Gastroesophageal sphincter (tissue), 4 donors: ENCODE data around the gene CNTRL. TPM values are rescaled to one million over a fixed set of nuclear protein-coding genes. Genes with fewer than 3 reads are reported as not detected.

Experiments used
- ATAC-seq: fragments of 150-250 bp; one replicate; pipeline ENCODE4 v1.9.1; 2016; ENCODE audit warnings: mild to moderate bottlenecking, moderate library complexity
- H3K27ac ChIP-seq, 4 donors: fragments of 200-600 bp; sonication (generic) in 3 of 4; 1 replicate in 3 of 4; 2 replicates in 1 of 4; pipeline ENCODE4 v1.5.1; 2016 to 2019
- H3K27me3 ChIP-seq: fragments of 200-600 bp; sonication (generic); one replicate; pipeline ENCODE4 v1.5.1; 2019
- H3K36me3 ChIP-seq, 2 donors: fragments of 200-600 bp; sonication (generic); one replicate each; pipeline ENCODE4 v1.5.1; 2019; ENCODE audit warnings: control low read depth in 1 of 2
- H3K4me1 ChIP-seq, 3 donors: fragments of 200-600 bp; sonication (generic); 1 replicate in 2 of 3; 2 replicates in 1 of 3; pipeline ENCODE4 v1.5.1; 2016 to 2019; ENCODE audit warnings: control low read depth in 2 of 3
- H3K4me3 ChIP-seq, 2 donors: fragments of 200-600 bp; sonication (generic); one replicate each; pipeline ENCODE4 v1.5.1; 2019; ENCODE audit warnings: mild to moderate bottlenecking in 1 of 2, moderate library complexity in 1 of 2
- H3K9me3 ChIP-seq, 3 donors: fragments of 200-600 bp; sonication (generic); one replicate each; pipeline ENCODE4 v1.5.1; 2017 to 2019; ENCODE audit warnings: control low read depth in 2 of 3
- EP300 ChIP-seq: sonication (generic); formaldehyde crosslinking; IDR thresholded peaks from one replicate; pipeline ENCODE4 v1.6.1; 2017; ENCODE audit warnings: antibody characterized with exemption, mild to moderate bottlenecking
- POLR2A ChIP-seq, 2 donors: fragments of 450-650 bp; IDR thresholded peaks; one replicate each; pipeline ENCODE4 v1.6.1; 2017; ENCODE audit warnings: antibody characterized with exemption in 2 of 2, mild to moderate bottlenecking in 2 of 2, moderate library complexity in 1 of 2
- POLR2AphosphoS5 ChIP-seq: sonication (generic); formaldehyde crosslinking; IDR thresholded peaks from one replicate; pipeline ENCODE4 v1.6.1; 2017; ENCODE audit warnings: antibody characterized with exemption
- WGBS, 2 donors: methylation state at CpG; one replicate each; pipeline ENCODE4 v1.1.5; 2018; ENCODE audit warnings: low coverage in 1 of 2; 5-methylcytosine and 5-hydroxymethylcytosine counted together
- total RNA-seq, 4 donors: library from RNA; depleted of rRNA; stranded (reverse); fragments of >200 nt; gene quantifications; one replicate each; pipeline ENCODE4 v1.1.0, GENCODE V29; 2016
- TF ChIP-seq, protein P1 (sequence below), 4 experiments: fragments of 200-600 bp in 2 of 4; fragments of 450-650 bp in 2 of 4; sonication (generic) in 1 of 4; IDR thresholded peaks; one replicate each; pipeline ENCODE4 v1.5.1; 2017 to 2019; ENCODE audit warnings: antibody characterized with exemption in 4 of 4, mild to moderate bottlenecking in 2 of 4, moderate library complexity in 2 of 4

Gene CNTRL
- total RNA-seq, 4 donors from 2014 or later = 7.3 to 18.7 (median 16.9) TPM

DNA sequence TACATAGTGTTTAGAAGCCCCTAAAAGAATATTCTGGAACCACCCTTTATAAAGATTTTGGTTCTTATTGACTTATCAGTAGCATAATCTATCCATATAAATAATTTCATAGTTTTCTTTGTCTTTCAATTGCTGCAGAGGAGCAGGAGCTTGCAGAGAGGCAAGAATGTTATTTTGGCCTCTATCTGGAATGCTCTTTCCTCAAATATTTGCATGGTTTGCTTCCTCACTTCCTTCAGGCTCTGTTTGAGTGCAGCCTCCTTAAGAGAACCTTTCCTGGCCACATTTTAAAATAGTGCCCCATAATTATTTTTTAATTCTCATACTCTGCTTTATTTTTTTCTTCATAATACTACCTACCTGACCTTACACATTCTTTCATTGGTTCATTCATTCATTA, 26.1 kb upstream of the CNTRL start:
- no peaks in the 10 kb centered on the region for H3K4me1 ChIP-seq
- no peak overlapping the region for H3K4me3 ChIP-seq
- ATAC-seq = no peak
- TF ChIP-seq POLR2A (IDR thresholded peaks at IDR 0.05) (no peak), EP300 (no peak), POLR2AphosphoS5 (no peak)
- TF ChIP-seq, protein P1, sequence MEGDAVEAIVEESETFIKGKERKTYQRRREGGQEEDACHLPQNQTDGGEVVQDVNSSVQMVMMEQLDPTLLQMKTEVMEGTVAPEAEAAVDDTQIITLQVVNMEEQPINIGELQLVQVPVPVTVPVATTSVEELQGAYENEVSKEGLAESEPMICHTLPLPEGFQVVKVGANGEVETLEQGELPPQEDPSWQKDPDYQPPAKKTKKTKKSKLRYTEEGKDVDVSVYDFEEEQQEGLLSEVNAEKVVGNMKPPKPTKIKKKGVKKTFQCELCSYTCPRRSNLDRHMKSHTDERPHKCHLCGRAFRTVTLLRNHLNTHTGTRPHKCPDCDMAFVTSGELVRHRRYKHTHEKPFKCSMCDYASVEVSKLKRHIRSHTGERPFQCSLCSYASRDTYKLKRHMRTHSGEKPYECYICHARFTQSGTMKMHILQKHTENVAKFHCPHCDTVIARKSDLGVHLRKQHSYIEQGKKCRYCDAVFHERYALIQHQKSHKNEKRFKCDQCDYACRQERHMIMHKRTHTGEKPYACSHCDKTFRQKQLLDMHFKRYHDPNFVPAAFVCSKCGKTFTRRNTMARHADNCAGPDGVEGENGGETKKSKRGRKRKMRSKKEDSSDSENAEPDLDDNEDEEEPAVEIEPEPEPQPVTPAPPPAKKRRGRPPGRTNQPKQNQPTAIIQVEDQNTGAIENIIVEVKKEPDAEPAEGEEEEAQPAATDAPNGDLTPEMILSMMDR (IDR thresholded peaks at IDR 0.05) = no peak
- no peaks in the 10 kb centered on the region for H3K36me3 ChIP-seq
- no peaks in the 10 kb centered on the region for H3K9me3 ChIP-seq
- H3K27me3 ChIP-seq = no peaks in the 10 kb centered on the region
- H3K27ac ChIP-seq = no peak overlapping the region

DNA sequence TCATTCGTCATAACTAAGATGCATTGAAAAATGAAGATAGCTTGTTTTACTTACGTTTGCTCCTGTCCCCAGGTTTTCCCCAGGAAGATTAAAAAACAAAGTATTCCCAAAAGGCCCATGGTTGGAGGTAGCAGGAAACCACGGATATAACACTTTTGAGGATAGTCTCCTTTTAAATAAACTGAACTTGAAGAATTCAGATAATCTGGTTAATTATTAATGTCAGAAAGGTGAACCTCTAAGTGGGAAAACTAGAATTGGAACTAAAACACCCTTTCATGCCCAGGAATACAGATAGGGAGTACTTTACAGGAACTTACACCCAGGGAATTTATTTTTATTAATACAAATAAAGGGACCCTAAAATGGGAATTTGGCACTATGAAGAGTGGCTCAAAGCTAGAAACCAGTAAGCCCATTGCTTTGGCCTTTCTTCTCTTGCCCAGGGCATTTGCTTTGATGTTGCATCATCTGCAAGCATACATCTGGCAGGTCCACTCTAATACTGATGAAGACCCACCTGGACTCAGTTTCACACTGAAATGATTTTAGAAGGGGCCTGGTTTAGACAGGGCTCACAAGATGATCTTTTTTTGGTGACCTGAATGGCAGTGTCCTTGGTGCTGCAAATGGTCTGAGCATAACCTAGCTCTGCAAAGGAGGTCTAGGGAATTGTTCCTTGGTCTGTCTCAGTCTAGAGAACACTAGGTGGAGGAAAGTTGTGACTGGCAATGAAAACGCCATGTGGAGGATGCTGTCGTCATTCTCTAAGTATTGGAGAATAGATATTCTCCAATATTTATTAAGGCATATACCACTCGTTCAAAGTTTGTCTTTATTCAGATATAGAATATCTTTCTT, 24.4 kb upstream of the CNTRL start, which contains the start of gene C5:
C5 (minus strand) TSS at position 148 of the 861 bp plus-strand sequence; CDS start at position 119, 29 bp downstream.
- no peak within 1 kb of the TSS for H3K27ac ChIP-seq
- WGBS, 2 donors = 69 to 85% methylated on average over 6 of the region's 6 CpGs
- ATAC-seq = no peak
- H3K36me3 ChIP-seq = peaks cover 0 to 7% of the 10 kb centered on the region in 2 donors
- no peak for TF ChIP-seq EP300
- TF ChIP-seq, protein P1 (IDR thresholded peaks at IDR 0.05) = no peak
- H3K9me3 ChIP-seq = no peaks in the 10 kb centered on the region
- no peaks in the 10 kb centered on the region for H3K4me1 ChIP-seq
- no peaks in the 10 kb centered on the region for H3K27me3 ChIP-seq
- no peak within 1 kb of the TSS for H3K4me3 ChIP-seq

DNA sequence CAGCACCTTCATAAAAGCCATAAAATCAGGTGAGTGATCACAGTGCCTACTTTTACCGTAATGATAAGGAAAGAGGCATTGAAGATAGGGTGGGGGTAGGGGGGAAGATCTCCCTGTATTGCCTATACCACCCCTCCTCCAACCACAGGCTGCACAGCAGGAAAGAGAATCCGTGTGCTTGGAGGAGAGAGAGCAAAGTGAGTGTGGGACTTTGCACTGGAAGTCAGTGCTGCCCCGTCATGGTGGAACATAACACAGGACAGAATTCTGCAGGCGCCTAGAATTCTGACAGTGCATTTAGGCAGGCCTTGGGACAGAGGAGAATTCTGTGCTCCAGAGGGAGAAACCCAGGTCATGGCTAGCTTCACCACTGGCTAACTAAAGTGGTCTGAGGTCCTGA, 21.2 kb upstream of the CNTRL start:
- TF ChIP-seq POLR2A (IDR thresholded peaks at IDR 0.05) = no peak
- no peak for TF ChIP-seq POLR2AphosphoS5
- TF ChIP-seq EP300 = no peak
- TF ChIP-seq, protein P1 (IDR thresholded peaks at IDR 0.05) = no peak
- no peak for ATAC-seq
- Histone ChIP-seq H3K4me3 (no peak overlapping the region), H3K27me3 (no peaks in the 10 kb centered on the region), H3K9me3 (no peaks in the 10 kb centered on the region), H3K27ac (no peak overlapping the region), H3K4me1 (no peaks in the 10 kb centered on the region), H3K36me3 (peaks cover 0 to 30% of the 10 kb centered on the region in 2 donors)
- 89 to 100% methylated on average over 1 to 4 of the region's 4 CpGs for WGBS, 2 donors

DNA sequence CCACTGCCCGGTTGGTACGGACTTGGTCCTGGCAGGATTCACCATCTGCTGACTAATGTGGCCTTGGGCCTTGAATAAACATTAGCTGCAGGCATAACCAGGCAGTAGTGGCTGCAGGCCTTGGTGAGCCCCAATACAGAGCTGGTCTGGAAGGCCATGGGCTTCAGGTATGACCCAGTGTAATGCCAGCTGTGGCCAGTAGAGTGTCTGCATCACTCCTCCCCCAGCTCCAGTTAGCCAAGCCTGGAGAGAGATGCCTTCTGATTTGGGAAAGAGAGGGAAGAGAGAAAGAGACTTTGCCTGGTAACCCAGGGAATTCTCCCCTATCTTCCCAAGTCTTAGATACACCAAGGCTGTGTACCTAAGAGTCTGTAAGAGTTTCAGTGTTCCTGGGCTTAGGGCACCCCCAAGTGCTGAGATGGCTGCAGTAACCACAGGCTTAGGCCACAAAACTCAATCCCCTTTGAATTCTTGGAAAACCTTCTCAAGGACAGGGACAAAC, 19.1 kb upstream of the CNTRL start:
- H3K4me1 ChIP-seq = peaks cover 0 to 5% (median 0%) of the 10 kb centered on the region in 3 donors
- TF ChIP-seq POLR2AphosphoS5 (no peak), POLR2A (IDR thresholded peaks at IDR 0.05) (no peak), EP300 (no peak)
- TF ChIP-seq, protein P1 (IDR thresholded peaks at IDR 0.05) = no peak
- H3K27ac ChIP-seq = no peak overlapping the region
- H3K36me3 ChIP-seq = peaks cover 0 to 30% of the 10 kb centered on the region in 2 donors
- no CpG with 5 or more reads among the region's 2 CpGs for WGBS, 2 donors
- H3K27me3 ChIP-seq = no peaks in the 10 kb centered on the region
- no peaks in the 10 kb centered on the region for H3K9me3 ChIP-seq
- no peak overlapping the region for H3K4me3 ChIP-seq
- no peak for ATAC-seq

DNA sequence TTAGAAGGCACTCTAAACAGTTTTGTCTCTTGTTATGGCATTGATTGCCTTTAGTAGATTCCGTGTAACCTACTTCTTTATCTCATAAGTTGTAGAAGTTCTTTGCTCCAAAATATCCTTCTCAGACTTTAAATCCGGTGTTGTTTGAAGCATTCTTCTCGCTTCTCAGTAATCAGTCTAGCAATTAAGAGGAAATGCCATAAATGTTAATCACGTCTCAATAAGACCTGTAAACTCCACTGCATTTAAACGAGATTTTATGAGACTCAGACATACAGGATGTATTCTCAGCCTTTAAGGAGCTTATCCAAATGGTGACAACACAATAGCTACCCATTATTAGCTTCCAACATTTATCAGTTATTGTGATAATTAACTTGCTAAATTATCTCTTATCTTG, 16.9 kb upstream of the CNTRL start:
- no peak for ATAC-seq
- H3K36me3 ChIP-seq = peaks cover 0 to 30% of the 10 kb centered on the region in 2 donors
- peaks cover 0 to 5% (median 0%) of the 10 kb centered on the region in 3 donors for H3K4me1 ChIP-seq
- TF ChIP-seq, protein P1 (IDR thresholded peaks at IDR 0.05) = no peak
- TF ChIP-seq EP300 = no peak
- no peak for TF ChIP-seq POLR2AphosphoS5
- no peak for TF ChIP-seq POLR2A (IDR thresholded peaks at IDR 0.05)
- no peaks in the 10 kb centered on the region for H3K9me3 ChIP-seq
- no peak overlapping the region for H3K4me3 ChIP-seq
- H3K27me3 ChIP-seq = no peaks in the 10 kb centered on the region
- H3K27ac ChIP-seq = no peak overlapping the region
- WGBS, 2 donors = 82 to 86% methylated on average over 5 of the region's 5 CpGs
